ENCODE measurements around the gene CDK19.

The CDK19 gene

DNA sequence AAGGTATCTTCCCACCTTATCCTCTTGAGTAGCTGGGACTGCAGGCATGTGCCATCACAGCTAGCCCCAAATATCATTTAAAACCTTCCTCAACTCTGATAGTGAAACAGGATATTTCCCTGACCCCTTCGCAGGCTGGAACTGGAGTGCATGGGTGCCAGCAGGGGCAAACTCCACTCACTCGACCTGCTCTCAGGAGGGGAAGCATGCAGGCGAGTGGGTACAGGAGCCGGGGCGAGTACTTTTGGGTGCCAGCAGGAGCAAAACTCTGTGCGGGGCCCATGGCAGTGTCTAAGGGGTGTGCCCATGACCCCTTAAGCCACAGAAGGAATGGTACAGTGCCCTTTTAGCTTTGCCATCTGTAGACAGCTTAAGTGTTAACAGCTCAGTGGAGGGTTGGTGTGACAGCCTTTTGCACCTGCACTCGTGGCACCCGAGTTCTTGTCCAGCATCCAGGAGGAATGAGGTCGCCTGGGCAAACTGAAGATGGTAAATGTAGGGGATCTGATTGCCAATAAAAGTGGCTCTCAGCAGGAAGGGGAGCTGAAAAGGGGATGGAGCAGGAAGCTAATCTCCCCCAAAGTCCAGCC, 155.1 kb downstream of the CDK19 start:
- no peak for DNase-seq (ENCODE audit: low read depth)

DNA sequence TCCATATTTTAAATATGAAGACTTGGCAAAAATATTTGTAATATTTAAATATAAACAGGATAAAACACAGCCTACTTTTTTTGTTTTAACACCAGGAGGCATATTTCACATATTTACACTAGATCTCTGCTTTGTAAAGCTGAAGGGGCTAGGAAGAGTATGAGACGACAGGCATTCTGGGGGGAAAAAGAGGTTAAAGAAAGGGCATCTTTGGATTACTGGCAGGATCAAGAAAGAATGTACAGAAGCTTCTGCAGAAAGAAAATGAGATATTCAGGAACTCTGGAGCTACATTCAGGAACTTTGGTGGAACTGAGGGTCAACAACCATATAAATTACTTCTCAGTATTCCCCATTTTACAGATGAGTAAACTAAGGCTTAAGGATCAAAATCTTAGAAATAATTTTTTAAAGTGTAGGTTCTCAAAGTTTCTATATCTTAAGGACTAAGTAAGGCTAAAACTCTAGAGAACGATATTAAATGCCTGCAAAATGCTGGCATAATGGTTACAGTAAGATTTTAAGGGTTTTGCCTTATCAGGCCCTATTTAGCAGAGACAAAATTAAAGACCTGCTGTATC, 156.5 kb downstream of the CDK19 start:
- no peak for DNase-seq (ENCODE audit: low read depth)

GRCh38 chr6:110656492-110656891, 158.8 kb downstream of the CDK19 start:
- DNase-seq (ENCODE audit: low read depth) = no peak

- DNase-seq (ENCODE audit: low read depth) = no peak
These were observed 159.4 kb downstream of the CDK19 start for GRCh38 chr6:110655821-110656220.

DNA sequence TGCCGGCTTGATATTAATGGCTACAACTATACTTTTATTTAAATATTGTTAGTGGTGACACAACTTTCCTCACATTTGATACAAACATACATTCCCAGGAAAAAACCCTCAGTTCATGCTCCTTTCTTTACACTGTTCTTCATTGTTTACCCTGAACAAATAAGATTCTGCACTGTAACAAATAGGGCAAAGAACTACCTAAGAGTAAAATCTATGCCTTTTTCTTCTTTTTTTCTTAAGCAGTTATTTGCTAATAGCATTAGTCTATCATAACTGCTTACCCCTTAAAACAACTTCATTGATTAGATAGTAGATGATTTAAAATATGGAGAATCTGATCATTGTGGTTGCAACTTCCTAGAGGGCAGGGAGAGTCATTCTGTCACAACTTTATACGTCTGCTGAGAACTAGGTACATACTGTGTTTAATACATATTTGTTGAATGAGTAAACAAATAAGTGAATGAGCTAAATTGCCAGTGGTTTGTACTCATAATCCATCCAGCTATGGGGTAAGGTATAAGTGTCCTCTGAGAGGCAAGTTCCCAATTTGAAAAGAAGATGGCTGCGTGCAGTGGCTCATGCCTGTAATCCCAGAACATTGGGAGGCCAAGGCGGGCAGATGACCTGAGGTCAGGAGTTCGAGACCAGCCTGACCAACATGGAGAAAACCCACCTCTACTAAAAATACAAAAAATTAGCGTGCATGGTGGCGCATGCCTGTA, 161.0 kb downstream of the CDK19 start:
- no peak for DNase-seq (ENCODE audit: low read depth)

DNA sequence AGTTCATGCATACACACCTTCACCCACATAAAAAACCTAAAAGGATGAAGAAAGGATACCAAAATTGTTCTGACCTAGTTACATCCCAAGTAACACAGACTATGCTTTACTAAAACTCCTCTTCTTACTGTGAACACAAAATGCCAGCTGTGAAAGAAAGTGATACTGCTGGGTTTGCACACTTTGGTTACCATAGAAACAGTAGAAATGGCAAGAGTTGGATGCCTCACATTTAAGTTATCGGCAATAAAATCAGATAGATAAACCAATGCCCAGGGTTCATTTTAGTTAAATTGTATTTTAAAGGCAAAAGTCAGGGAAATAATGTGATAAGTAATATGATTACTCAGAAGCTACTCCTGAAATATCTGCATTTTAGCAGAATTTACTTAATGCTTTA, 161.9 kb downstream of the CDK19 start:
- no peak for DNase-seq (ENCODE audit: low read depth)

DNA sequence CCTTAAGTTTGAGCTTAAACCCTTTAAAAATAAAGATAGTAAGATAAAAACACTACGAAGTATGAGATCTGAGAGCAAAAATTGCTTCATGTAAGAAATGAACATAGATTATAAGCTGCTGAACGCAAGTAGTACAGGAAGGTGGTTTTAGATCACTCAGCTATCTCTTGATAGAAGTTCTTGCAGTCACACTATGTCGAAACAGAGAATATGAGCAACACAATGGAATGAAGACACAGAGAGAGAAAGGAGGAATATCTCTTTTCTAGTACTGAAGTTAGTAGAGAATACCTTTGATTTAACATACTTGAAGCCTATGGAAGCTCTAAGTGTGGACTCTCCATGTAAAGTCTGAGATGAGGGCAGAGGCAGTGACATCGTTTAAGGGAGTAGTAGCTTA, 162.7 kb downstream of the CDK19 start:
- DNase-seq (ENCODE audit: low read depth) = no peak

DNA sequence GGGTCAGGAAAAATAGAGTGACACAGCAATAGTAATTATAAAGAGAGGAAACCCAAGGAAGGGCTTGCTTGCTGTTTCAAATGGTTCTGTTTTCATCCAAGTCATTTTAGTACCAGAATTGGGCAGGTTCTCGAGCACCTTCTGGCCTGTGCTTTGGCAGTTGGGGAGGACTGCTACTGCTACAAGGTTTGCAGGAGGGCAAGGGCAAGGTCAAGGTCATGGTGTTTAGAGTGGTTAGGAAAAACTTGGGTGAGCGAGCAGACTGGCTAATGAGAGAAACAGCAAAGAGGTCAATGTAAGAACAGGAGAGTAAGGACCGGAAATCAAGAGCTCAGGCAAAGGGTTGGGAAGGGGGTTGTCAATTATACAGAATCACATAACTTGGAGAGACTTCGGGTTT, 164.5 kb downstream of the CDK19 start:
- no peak for DNase-seq (ENCODE audit: low read depth)

- DNase-seq (ENCODE audit: low read depth) = no peak
These were observed 165.6 kb downstream of the CDK19 start for GRCh38 chr6:110649704-110650103.

DNA sequence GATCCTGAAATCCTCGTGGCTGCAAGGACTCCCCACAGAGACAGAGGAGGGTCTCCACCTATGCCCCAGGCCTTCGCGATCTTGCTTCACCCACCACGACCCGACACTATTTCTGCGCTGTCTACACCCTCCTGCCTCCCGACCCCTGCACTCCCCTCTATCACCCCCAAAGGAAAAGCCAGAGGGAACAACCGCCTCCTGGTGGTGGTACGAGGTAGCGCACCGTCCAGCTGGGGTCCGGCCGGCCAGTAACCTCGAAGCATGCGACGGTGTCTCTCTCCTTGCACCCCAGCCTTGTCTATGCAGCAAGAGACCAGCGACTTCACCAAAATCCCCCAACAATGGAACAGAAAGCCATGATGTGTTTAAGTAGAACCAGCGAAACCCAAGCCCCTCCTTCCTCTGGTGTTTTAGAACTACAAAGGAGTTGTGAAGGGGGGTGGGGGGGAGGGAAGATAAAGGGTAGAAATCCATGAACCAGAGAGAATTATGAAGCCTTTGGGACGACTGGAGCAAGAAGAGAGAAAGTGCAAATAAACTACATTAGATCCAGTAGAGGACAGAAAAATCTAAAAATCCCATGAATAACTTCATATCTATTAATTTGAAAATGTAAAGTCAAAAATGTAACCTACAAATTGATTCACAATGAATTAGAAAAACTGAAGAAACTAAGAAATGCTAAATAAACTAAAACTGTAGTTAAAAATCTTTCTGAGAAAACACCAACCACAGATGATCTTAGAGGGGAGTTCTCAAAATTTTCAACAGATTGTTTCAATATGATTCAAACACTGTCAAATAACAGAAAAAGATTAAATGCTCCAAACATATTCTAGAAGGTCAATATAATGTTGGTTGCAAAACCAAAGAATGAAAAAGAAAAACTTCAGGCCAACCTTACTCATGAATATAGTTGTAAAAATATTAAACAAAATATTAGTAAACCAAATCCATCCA, 168.0 kb downstream of the CDK19 start:
- no peak for DNase-seq (ENCODE audit: low read depth)

- no peak for DNase-seq (ENCODE audit: low read depth)
These were observed 168.9 kb downstream of the CDK19 start for GRCh38 chr6:110646419-110646698.

DNA sequence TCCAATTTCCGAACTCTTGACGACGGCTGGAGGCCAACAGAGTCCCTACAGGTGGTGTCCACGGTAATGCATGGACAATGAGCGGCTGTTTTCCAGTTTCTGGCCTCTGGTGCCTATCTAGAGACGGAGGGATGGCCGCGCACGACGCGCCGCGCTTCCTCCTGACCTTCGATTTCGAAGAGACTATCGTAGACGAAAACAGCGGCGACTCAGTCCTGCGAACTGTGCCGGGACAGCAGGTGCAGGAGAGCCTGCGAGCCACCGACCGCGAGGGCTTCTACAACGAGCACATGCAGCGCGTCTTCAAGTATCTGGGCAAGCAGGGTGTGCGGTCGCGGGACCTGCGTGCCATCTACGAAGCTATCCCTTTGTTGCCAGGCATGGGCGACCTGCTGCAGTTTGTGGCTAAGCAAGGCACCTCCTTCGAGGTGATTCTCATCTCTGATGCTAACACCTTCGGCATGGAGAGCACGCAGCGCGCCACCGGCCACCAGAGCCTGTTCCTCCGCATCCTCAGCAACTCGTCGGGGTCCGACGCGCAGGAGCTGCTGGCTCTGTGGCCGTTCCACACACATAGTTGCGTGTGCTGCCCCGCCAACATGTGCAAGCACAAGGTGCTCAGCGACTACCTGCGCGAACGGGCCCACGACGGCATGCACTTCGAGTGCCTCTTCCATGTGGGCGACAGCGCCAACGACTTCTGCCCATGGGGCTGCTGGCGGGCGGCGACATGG, 169.4 kb downstream of the CDK19 start:
- DNase-seq (ENCODE audit: low read depth) = no peak

DNA sequence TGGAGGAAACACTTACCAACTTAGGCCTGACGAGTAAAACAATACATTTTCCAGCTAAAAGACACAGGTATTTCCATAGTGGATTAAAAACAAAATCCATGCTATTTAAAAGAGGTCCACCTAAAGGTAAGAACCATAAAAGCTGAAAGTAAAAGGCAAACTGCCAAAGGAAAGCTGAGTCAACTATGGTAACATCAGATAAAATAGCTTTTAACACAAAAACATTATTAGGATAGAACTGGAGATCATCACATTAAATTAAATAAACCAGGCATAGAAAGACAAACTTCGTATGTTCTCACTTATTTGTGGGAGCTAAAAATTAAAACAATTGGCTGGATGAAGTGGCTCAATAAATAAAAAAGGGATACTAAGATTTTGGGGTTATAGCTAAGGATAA, 172.1 kb downstream of the CDK19 start:
- no peak for DNase-seq (ENCODE audit: low read depth)

DNA sequence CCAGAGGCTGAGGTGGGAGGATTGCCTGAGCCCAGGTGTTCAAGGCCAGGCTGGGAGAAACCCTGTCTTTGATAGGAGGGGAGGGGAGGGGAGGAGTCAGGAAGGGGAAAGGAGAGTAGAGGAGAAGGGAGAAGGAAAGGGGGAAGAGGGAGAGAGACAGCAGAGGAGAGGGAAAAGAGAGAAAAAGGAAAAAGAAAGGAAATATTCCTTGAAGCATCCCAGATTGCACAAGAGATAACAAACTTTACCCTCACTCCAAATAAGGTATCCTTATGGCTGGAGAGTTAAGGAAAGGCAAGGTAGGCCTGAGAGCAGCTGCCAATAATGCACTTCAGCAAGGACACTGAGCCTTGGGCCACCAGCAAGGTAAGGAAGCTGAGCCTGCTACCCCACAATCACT, 172.6 kb downstream of the CDK19 start:
- no peak for DNase-seq (ENCODE audit: low read depth)

DNA sequence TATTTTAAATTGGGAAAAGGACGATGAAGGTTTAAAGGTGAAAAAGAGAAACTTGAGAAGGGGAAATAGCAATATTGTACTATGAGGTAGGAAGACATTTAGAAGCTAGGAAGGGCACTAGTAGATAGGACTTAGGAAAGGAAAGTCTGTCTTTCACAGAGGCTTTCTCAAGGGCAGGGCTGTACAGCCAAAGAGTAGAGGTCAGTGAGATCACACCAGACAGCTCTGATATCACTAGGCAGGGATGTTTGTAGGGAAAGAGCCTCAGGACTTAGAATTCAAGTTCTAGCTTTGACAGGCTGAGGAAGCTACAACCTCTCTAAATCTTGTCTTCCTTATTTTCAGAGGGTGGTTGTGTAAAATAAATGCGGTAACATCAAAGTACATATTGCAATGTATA, 178.5 kb downstream of the CDK19 start:
- no peak for DNase-seq (ENCODE audit: low read depth)

DNA sequence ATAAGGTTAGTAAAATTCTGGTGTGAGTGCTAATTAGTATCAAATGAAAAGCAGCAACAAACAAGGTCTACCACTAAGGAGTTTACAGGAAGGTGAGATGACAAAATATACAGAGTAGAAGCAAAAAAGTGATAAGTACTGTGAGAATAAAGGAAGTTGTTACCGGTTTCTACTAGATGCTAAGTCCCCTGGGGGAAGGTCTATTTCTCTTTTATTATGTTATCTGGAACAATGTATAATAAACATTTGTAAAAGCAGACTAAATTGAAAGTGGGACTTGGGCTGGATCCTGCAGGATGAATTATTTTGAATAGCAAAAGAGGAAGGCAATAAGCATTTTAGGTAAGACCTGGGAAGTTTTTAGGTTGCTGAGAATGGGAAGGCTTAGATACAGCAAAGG, 180.2 kb downstream of the CDK19 start:
- DNase-seq (ENCODE audit: low read depth) = no peak

DNA sequence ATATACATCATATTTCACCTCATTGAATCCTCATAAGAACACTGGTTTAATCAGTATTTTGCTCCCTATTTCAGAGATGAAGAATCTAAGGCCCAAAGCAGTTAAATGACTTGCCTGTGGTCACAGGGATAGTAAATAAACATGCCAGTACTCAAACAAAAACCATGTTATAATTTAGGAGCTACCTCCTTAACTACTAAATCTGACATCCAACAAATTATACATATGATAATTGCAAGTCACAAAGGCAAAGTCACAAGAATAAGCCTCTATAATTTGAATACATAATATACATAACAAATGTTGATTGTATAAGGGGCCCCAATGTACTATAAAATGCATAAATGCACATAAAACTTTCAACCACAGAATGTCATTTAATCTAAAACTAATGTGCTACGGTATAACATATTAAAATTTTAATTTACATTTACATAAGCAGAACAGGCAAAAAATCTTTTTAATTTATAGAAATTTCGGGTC, 181.5 kb downstream of the CDK19 start:
- DNase-seq (ENCODE audit: low read depth) = no peak

DNA sequence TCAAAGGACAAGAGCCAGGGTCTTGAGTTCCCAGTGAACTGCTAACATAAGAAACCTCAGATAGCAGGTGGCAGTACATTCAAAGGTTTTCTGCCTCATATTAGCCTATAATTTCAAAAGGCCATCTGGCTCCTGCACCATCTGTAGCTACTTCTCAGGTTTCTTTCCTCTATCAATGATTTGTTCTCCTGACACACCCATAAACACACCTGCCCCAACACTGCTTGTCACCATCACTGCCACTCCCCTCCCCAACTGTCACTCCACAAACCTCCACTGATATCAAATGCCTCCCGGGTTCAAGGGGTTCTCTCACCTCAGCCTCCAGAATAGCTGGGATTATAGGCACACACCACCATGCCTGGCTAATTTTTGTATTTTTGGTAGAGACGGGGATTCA, 186.1 kb downstream of the CDK19 start:
- DNase-seq (ENCODE audit: low read depth) = no peak

DNA sequence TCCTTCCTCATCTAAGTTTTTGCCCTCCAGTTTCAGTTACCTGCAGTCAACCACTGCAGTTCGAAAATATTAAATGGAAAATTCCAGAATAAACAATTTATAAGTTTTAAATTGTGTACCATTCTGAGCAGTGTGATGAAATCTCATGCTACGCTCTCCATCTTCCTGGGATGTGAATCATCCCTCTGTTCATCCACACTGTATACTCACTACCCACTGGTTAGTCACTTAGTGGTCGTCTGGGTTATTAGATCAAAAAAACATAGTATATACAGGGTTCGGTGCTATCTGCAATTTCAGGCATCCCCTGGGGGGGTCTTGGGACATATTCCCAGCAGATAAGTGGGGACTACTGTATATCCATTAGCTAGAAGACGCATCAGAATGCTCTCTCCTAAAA, 186.9 kb downstream of the CDK19 start:
- peak; percentile 30 for DNase-seq (ENCODE audit: low read depth)

DNA sequence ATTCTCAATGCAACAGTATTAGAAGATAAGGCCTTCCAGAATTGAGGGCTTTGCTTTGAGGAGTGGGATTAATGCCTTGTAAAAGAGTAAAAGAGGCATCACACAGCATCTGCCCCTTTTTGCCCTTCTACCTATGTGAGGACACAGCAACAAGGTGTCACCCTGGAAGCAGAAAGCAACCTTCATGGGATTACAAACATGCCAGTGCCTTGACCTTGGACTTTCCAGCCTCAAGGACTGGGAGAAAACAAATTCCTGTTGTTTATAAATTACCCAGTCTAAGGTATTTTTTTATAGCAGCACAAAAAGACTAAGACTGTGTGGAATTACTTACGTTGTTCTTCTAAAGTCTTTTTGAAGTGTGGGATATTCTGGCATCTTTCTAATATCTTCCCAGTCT, 188.8 kb downstream of the CDK19 start:
- DNase-seq (ENCODE audit: low read depth) = no peak

- peak; percentile 4 for DNase-seq (ENCODE audit: low read depth)
These were observed 189.4 kb downstream of the CDK19 start for GRCh38 chr6:110625883-110626282.

Measured in GM04504 (cell line).